ENCODE measurements around the gene KRT12. TPM values are rescaled to one million over a fixed set of nuclear protein-coding genes. Genes with fewer than 3 reads are reported as not detected.

KRT12 gene
- total and polyA plus RNA-seq, 5 donors = not detected

- H3K9me3 ChIP-seq (ENCODE audit: control insufficient read depth, low read length) = no peaks in the 10 kb centered on the region
- H3K4me1 ChIP-seq (ENCODE audit: control insufficient read depth, insufficient read depth, low read length) = no peaks in the 10 kb centered on the region
- intact Hi-C loops (cut with DNase I) = loop anchor here in 3 of 4 donors (5.0 to 10.0 kb wide), 5 partner anchors 639 to 759 kb away; no protein-coding TSS in a partner anchor
- no peak overlapping the region for H3K27ac ChIP-seq (ENCODE audit: low read length)
- WGBS = 92% methylated on average over 5 of the region's 5 CpGs
- DNase-seq (no peak), ATAC-seq (no peak)
- no peaks in the 10 kb centered on the region for H3K27me3 ChIP-seq (ENCODE audit: control insufficient read depth, insufficient read depth)
- H3K4me3 ChIP-seq (ENCODE audit: low read length) = no peak overlapping the region
Measured at GRCh38 chr17:40905370-40905769, 38.3 kb upstream of the KRT12 start.

GRCh38 chr17:40903129-40903847 lies 36.3 kb upstream of the KRT12 start:
- intact Hi-C loops (cut with DNase I) = loop anchor here in 2 of 4 donors (10.0 kb wide), 2 partner anchors 642 to 762 kb away; no protein-coding TSS in a partner anchor
- Histone ChIP-seq H3K4me3 (ENCODE audit: low read length) (no peak overlapping the region), H3K27me3 (ENCODE audit: control insufficient read depth, insufficient read depth) (no peaks in the 10 kb centered on the region), H3K9me3 (ENCODE audit: control insufficient read depth, low read length) (no peaks in the 10 kb centered on the region), H3K27ac (ENCODE audit: low read length) (no peak overlapping the region), H3K4me1 (ENCODE audit: control insufficient read depth, insufficient read depth, low read length) (no peaks in the 10 kb centered on the region)
- ATAC-seq (no peak), DNase-seq (no peak)
- 75% methylated on average over 12 of the region's 12 CpGs for WGBS

DNA sequence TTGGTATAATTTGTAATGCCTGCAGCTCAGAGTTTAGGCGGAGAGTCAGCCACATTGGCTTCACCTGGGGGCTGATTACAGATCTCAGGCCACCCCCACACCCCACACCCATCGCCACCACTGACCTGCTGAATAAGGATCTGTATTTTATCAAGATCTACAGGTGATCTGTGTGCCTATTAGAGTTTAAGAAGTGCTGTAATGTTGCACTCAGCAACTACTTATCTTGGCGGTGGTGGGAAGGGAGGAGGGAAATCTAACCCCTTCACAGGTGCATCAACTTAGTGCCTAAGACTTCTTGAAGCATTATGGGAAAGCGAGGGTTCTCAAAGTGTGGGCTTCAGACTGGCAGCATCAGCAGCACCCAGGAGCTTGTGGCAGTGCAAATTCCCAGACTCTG lies 35.5 kb upstream of the KRT12 start:
- WGBS = 87% methylated on average over 4 of the region's 4 CpGs

DNA sequence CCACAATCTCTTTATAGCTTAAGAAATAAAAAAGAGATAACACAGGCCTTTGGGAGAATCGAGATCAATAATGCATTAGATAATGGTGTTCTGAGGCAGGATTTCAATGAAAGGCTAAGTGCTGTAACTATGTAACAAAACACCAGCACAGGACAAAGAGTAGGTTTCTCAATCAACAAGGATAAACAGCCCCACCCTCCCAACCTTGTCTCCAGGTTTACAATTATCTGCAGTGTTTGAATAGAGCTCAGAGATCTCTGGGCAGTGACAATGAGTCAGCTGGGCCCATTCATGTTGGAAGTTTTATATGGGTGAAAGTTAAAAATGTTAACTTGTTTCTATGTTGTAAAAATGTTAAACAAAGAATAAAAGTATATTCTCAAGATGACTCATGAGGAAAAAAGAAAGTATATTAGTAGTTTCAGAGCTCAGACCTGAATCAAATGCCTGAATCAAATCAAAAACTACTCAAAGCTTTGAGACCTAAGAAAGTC lies 35.0 kb upstream of the KRT12 start:
- ATAC-seq (no peak), DNase-seq (no peak)
- WGBS = 96% methylated on average over 1 of the region's 1 CpG
- Histone ChIP-seq H3K27ac (ENCODE audit: low read length) (no peak overlapping the region), H3K4me1 (ENCODE audit: control insufficient read depth, insufficient read depth, low read length) (no peaks in the 10 kb centered on the region), H3K27me3 (ENCODE audit: control insufficient read depth, insufficient read depth) (no peaks in the 10 kb centered on the region), H3K9me3 (ENCODE audit: control insufficient read depth, low read length) (no peaks in the 10 kb centered on the region), H3K4me3 (ENCODE audit: low read length) (no peak overlapping the region)
- intact Hi-C loops (cut with DNase I) = loop anchor here in 2 of 4 donors (10.0 kb wide), 2 partner anchors 643 to 763 kb away; no protein-coding TSS in a partner anchor

More for the DNA sequence above, 35.5 kb upstream of the KRT12 start:
- DNase-seq (no peak), ATAC-seq (no peak)
- H3K4me3 ChIP-seq (ENCODE audit: low read length) = no peak overlapping the region
- H3K4me1 ChIP-seq (ENCODE audit: control insufficient read depth, insufficient read depth, low read length) = no peaks in the 10 kb centered on the region
- H3K27me3 ChIP-seq (ENCODE audit: control insufficient read depth, insufficient read depth) = no peaks in the 10 kb centered on the region
- no peak overlapping the region for H3K27ac ChIP-seq (ENCODE audit: low read length)
- intact Hi-C loops (cut with DNase I) = loop anchor here in 2 of 4 donors (10.0 kb wide), 2 partner anchors 642 to 762 kb away; no protein-coding TSS in a partner anchor
- no peaks in the 10 kb centered on the region for H3K9me3 ChIP-seq (ENCODE audit: control insufficient read depth, low read length)

- intact Hi-C loops (cut with DNase I) = loop anchor here in 2 of 4 donors (10.0 kb wide), 2 partner anchors 644 to 764 kb away; no protein-coding TSS in a partner anchor
Measured at GRCh38 chr17:40900809-40901356, 33.9 kb upstream of the KRT12 start.

GRCh38 chr17:40896916-40897455 lies 30.0 kb upstream of the KRT12 start:
- intact Hi-C loops (cut with DNase I) = no loop called here
- H3K4me1 ChIP-seq (ENCODE audit: control insufficient read depth, insufficient read depth, low read length) = no peaks in the 10 kb centered on the region
- H3K27ac ChIP-seq (ENCODE audit: low read length) = no peak overlapping the region
- H3K4me3 ChIP-seq (ENCODE audit: low read length) = no peak overlapping the region
- H3K27me3 ChIP-seq (ENCODE audit: control insufficient read depth, insufficient read depth) = no peaks in the 10 kb centered on the region
- WGBS = 88% methylated on average over 4 of the region's 4 CpGs
- ATAC-seq (no peak), DNase-seq (no peak)
- H3K9me3 ChIP-seq (ENCODE audit: control insufficient read depth, low read length) = no peaks in the 10 kb centered on the region

More at GRCh38 chr17:40900809-40901356, 33.9 kb upstream of the KRT12 start:
- no peak for ATAC-seq
- Histone ChIP-seq H3K27ac (ENCODE audit: low read length) (no peak overlapping the region), H3K4me1 (ENCODE audit: control insufficient read depth, insufficient read depth, low read length) (no peaks in the 10 kb centered on the region), H3K9me3 (ENCODE audit: control insufficient read depth, low read length) (no peaks in the 10 kb centered on the region), H3K27me3 (ENCODE audit: control insufficient read depth, insufficient read depth) (no peaks in the 10 kb centered on the region), H3K4me3 (ENCODE audit: low read length) (no peak overlapping the region)
- 71% methylated on average over 5 of the region's 5 CpGs for WGBS
- no peak for DNase-seq

- intact Hi-C loops (cut with DNase I) = no loop called here
- ATAC-seq = no peak
- Histone ChIP-seq H3K27me3 (ENCODE audit: control insufficient read depth, insufficient read depth) (no peaks in the 10 kb centered on the region), H3K27ac (ENCODE audit: low read length) (no peak overlapping the region), H3K9me3 (ENCODE audit: control insufficient read depth, low read length) (no peaks in the 10 kb centered on the region), H3K4me1 (ENCODE audit: control insufficient read depth, insufficient read depth, low read length) (no peaks in the 10 kb centered on the region), H3K4me3 (ENCODE audit: low read length) (no peak overlapping the region)
- DNase-seq = no peak
- 73% methylated on average over 9 of the region's 9 CpGs for WGBS
Measured at GRCh38 chr17:40895106-40895730, 28.2 kb upstream of the KRT12 start.

GRCh38 chr17:40888196-40888720 lies 21.2 kb upstream of the KRT12 start:
- 87% methylated on average over 2 of the region's 2 CpGs for WGBS
- ATAC-seq (no peak), DNase-seq (no peak)
- Histone ChIP-seq H3K9me3 (ENCODE audit: control insufficient read depth, low read length) (no peaks in the 10 kb centered on the region), H3K27me3 (ENCODE audit: control insufficient read depth, insufficient read depth) (no peaks in the 10 kb centered on the region), H3K4me1 (ENCODE audit: control insufficient read depth, insufficient read depth, low read length) (no peaks in the 10 kb centered on the region), H3K27ac (ENCODE audit: low read length) (no peak overlapping the region), H3K4me3 (ENCODE audit: low read length) (no peak overlapping the region)
- intact Hi-C loops (cut with DNase I) = no loop called here

GRCh38 chr17:40886090-40886489 lies 19.1 kb upstream of the KRT12 start:
- intact Hi-C loops (cut with DNase I) = no loop called here
- ATAC-seq = no peak
- H3K27me3 ChIP-seq (ENCODE audit: control insufficient read depth, insufficient read depth) = no peaks in the 10 kb centered on the region
- H3K4me1 ChIP-seq (ENCODE audit: control insufficient read depth, insufficient read depth, low read length) = no peaks in the 10 kb centered on the region
- DNase-seq = no peak
- H3K27ac ChIP-seq (ENCODE audit: low read length) = no peak overlapping the region
- 55% methylated on average over 3 of the region's 3 CpGs for WGBS
- no peak overlapping the region for H3K4me3 ChIP-seq (ENCODE audit: low read length)
- H3K9me3 ChIP-seq (ENCODE audit: control insufficient read depth, low read length) = no peaks in the 10 kb centered on the region

GRCh38 chr17:40884708-40885512 lies 17.9 kb upstream of the KRT12 start, which contains the start of gene KRT20:
TSS of gene KRT20 (minus strand) at chr17:40885242. CDS start at chr17:40885185, 57 bp downstream.
- no peaks in the 10 kb centered on the region for H3K4me1 ChIP-seq (ENCODE audit: control insufficient read depth, insufficient read depth, low read length)
- no peak for ATAC-seq
- no peak for DNase-seq
- no peak within 1 kb of the TSS for H3K4me3 ChIP-seq (ENCODE audit: low read length)
- intact Hi-C loops (cut with DNase I) = no loop called here
- WGBS = 91% methylated on average over 23 of the region's 23 CpGs
- H3K27me3 ChIP-seq (ENCODE audit: control insufficient read depth, insufficient read depth) = no peaks in the 10 kb centered on the region
- no peaks in the 10 kb centered on the region for H3K9me3 ChIP-seq (ENCODE audit: control insufficient read depth, low read length)
- no peak within 1 kb of the TSS for H3K27ac ChIP-seq (ENCODE audit: low read length)

Measured in right cardiac atrium (tissue), 5 donors.